Naive thymus-derived CD8-positive, alpha-beta T cell (primary cell): ENCODE results near the gene FMN2. TPM values are rescaled to one million over a fixed set of nuclear protein-coding genes. Genes with fewer than 3 reads are reported as not detected.

Experiments used
- ATAC-seq, 2 donors: fragments of 150-1000 bp; cut with Tn5 transposase in 1 of 2; sonication (Bioruptor Pico), chemical (Tn5 transposase) in 1 of 2; 1 replicate in 1 of 2; 2 replicates in 1 of 2; pipeline ENCODE4 v1.10.0; 2021; ENCODE audit warnings: mild to moderate bottlenecking in 2 of 2, moderate library complexity in 2 of 2
- POLR2A ChIA-PET: fragments of 350-600 bp; sonication (Branson Sonifier 250); formaldehyde crosslinking; loops from one replicate; lab custom pipeline; 2021; ENCODE audit warnings: antibody characterized with exemption; lab: Charles Lee
- DNase-seq, 10 donors: peaks; one replicate each; pipeline versions ENCODE4 v3.0.0 to v3.0.0-alpha.2; 2020 to 2022
- H3K27ac Mint-ChIP-seq, 10 donors: one replicate each; pipeline ENCODE4 v1.8.0; 2020 to 2022; ENCODE audit warnings: mild to moderate bottlenecking in 10 of 10, mixed read lengths in 10 of 10, moderate library complexity in 4 of 10, inconsistent platforms in 1 of 10
- H3K27me3 Mint-ChIP-seq, 5 donors: one replicate each; pipeline ENCODE4 v1.8.0; 2021 to 2022; ENCODE audit warnings: mixed read lengths in 5 of 5
- H3K36me3 Mint-ChIP-seq, 3 donors: one replicate each; pipeline ENCODE4 v1.8.0; 2020 to 2022; ENCODE audit warnings: mixed read lengths in 3 of 3, mild to moderate bottlenecking in 2 of 3, inconsistent platforms in 1 of 3
- H3K4me1 Mint-ChIP-seq, 4 donors: one replicate each; pipeline ENCODE4 v1.8.0; 2021 to 2022; ENCODE audit warnings: mixed read lengths in 4 of 4
- H3K4me3 Mint-ChIP-seq, 10 donors: one replicate each; pipeline ENCODE4 v1.8.0; 2020 to 2022; ENCODE audit warnings: mild to moderate bottlenecking in 10 of 10, mixed read lengths in 10 of 10, moderate library complexity in 6 of 10, inconsistent platforms in 1 of 10
- H3K9me3 Mint-ChIP-seq, 9 donors: one replicate each; pipeline ENCODE4 v1.8.0; 2020 to 2022; ENCODE audit warnings: mixed read lengths in 9 of 9, mild to moderate bottlenecking in 3 of 9, inconsistent platforms in 1 of 9, moderate library complexity in 1 of 9
- polyA plus RNA-seq, 3 donors: library from polyadenylated mRNA; unstranded; fragments of 300-500 nt; fragmentation: Illumina TruSeq; gene quantifications; one replicate each; pipeline ENCODE4 v1.2.3, GENCODE V29; 2021
- total RNA-seq, 8 experiments: library from RNA in 2 of 8; stranded (reverse) in 2 of 8; gene quantifications; one replicate each; pipeline ENCODE4 v1.2.3 and lab custom pipeline; 2021 to 2026

Gene FMN2
- total and polyA plus RNA-seq, 5 experiments from 2014 or later: not detected

DNA sequence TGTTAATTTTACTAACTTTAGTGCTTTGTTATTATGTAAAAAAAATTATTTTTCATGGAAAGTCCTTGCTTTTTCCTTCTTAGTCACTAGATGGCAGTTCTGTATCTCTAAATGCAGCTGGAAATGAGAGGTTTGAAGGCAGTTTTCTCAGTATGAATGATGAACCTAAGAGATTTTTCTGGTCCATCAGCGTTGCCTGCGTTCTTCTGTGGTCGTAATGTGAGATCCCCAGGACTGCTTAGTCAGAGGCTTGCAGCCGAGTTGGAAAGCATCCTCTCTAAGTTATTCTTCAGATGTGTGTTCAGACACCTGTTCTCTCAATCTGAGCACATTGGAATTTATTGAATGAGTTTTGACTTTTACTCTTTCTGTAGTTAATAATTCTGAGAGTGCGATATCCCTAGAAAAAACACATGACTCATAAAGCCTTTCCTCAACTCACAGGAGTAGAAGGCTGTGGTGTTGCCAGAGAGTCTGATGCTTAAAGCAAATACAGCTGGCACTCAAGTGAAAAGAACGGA lies 99.3 kb downstream of the FMN2 start:
- DNase-seq: no peak
- H3K27ac Mint-ChIP-seq: no peak overlapping the region
- no peaks in the 10 kb centered on the region for H3K36me3 Mint-ChIP-seq

GRCh38 chr1:240192851-240193250 lies 101.2 kb downstream of the FMN2 start:
- Mint-ChIP-seq H3K27ac (no peak overlapping the region), H3K36me3 (no peaks in the 10 kb centered on the region), H3K9me3 (no peaks in the 10 kb centered on the region), H3K4me3 (no peak overlapping the region), H3K27me3 (peaks cover 5 to 17% (median 9%) of the 10 kb centered on the region in 5 donors), H3K4me1 (peaks cover 0 to 6% (median 2%) of the 10 kb centered on the region in 4 donors)
- POLR2A ChIA-PET: no interaction called here
- no peak for ATAC-seq
- no peak for DNase-seq

More for the DNA sequence above, 99.3 kb downstream of the FMN2 start:
- ATAC-seq: no peak
- POLR2A ChIA-PET: no interaction called here
- Mint-ChIP-seq H3K4me3 (no peak overlapping the region), H3K4me1 (peaks cover 0 to 6% (median 2%) of the 10 kb centered on the region in 4 donors), H3K27me3 (peaks cover 14 to 26% (median 19%) of the 10 kb centered on the region in 5 donors), H3K9me3 (peaks cover 0 to 4% (median 0%) of the 10 kb centered on the region in 9 donors)

GRCh38 chr1:240193679-240194078 lies 102.0 kb downstream of the FMN2 start:
- Mint-ChIP-seq H3K27ac (no peak overlapping the region), H3K4me1 (peaks cover 0 to 6% (median 2%) of the 10 kb centered on the region in 4 donors), H3K4me3 (no peak overlapping the region), H3K27me3 (peaks cover 5 to 12% (median 10%) of the 10 kb centered on the region in 5 donors), H3K36me3 (no peaks in the 10 kb centered on the region), H3K9me3 (no peaks in the 10 kb centered on the region)
- DNase-seq (no peak), ATAC-seq (no peak)
- POLR2A ChIA-PET: no interaction called here

DNA sequence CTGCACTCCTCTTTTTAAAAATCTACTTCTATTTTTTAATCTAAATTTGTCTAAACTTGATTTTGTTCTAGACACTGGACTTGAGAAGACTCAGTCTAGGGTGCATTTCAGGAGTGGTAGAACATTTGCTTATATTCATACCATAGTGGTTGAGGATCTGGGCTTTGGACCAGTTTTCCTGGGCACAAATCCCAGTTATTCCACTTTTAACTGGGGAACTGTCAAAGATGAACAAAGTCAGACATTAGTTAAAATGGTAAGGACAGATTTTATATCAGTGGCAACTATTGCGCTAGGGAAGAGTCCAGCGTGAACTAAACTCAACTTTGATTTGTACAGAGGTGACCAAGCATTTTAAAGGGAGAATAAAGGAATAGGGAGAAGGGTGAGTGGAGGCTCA lies 102.4 kb downstream of the FMN2 start:
- ATAC-seq (no peak), DNase-seq (no peak)
- POLR2A ChIA-PET: no interaction called here
- no peaks in the 10 kb centered on the region for H3K36me3 Mint-ChIP-seq
- peaks cover 0 to 6% (median 2%) of the 10 kb centered on the region in 4 donors for H3K4me1 Mint-ChIP-seq
- H3K27me3 Mint-ChIP-seq: peaks cover 4 to 9% (median 8%) of the 10 kb centered on the region in 5 donors
- H3K9me3 Mint-ChIP-seq: no peaks in the 10 kb centered on the region
- no peak overlapping the region for H3K4me3 Mint-ChIP-seq
- no peak overlapping the region for H3K27ac Mint-ChIP-seq

- Mint-ChIP-seq H3K9me3 (peaks cover 0 to 10% (median under 1%) of the 10 kb centered on the region in 9 donors), H3K36me3 (no peaks in the 10 kb centered on the region), H3K4me3 (no peak overlapping the region), H3K27me3 (peaks cover 0 to 6% (median 0%) of the 10 kb centered on the region in 5 donors), H3K27ac (no peak overlapping the region), H3K4me1 (no peaks in the 10 kb centered on the region)
- ATAC-seq: no peak
- DNase-seq: no peak
- POLR2A ChIA-PET: no interaction called here
Observed at GRCh38 chr1:240198376-240198775, 106.7 kb downstream of the FMN2 start.

- Mint-ChIP-seq H3K9me3 (peaks cover 0 to 10% (median 2%) of the 10 kb centered on the region in 9 donors), H3K27me3 (peaks cover 0 to 6% (median 0%) of the 10 kb centered on the region in 5 donors), H3K27ac (no peak overlapping the region), H3K4me3 (no peak overlapping the region), H3K4me1 (no peaks in the 10 kb centered on the region), H3K36me3 (no peaks in the 10 kb centered on the region)
- POLR2A ChIA-PET: no interaction called here
- no peak for ATAC-seq
- DNase-seq: no peak
Observed at GRCh38 chr1:240199758-240200645, 108.3 kb downstream of the FMN2 start.

- ATAC-seq (no peak), DNase-seq (no peak)
- Mint-ChIP-seq H3K36me3 (no peaks in the 10 kb centered on the region), H3K9me3 (peaks cover 0 to 10% (median 2%) of the 10 kb centered on the region in 9 donors), H3K27me3 (peaks cover 0 to 6% (median 0%) of the 10 kb centered on the region in 5 donors), H3K27ac (no peak overlapping the region), H3K4me3 (no peak overlapping the region), H3K4me1 (no peaks in the 10 kb centered on the region)
- POLR2A ChIA-PET: no interaction called here
Observed at GRCh38 chr1:240201931-240202330, 110.2 kb downstream of the FMN2 start.

- H3K27ac Mint-ChIP-seq: no peak overlapping the region
- H3K36me3 Mint-ChIP-seq: no peaks in the 10 kb centered on the region
- POLR2A ChIA-PET: no interaction called here
- no peak for ATAC-seq
- H3K9me3 Mint-ChIP-seq: peaks cover 0 to 4% (median 0%) of the 10 kb centered on the region in 9 donors
- no peak overlapping the region for H3K4me3 Mint-ChIP-seq
- no peaks in the 10 kb centered on the region for H3K4me1 Mint-ChIP-seq
- peak in 1 of 10 donors; percentile 59 for DNase-seq
- H3K27me3 Mint-ChIP-seq: peaks cover 0 to 4% (median 0%) of the 10 kb centered on the region in 5 donors
Observed at GRCh38 chr1:240207073-240207709, 115.5 kb downstream of the FMN2 start.

GRCh38 chr1:240210026-240210425 lies 118.3 kb downstream of the FMN2 start:
- H3K27me3 Mint-ChIP-seq: peaks cover 0 to 2% (median 0%) of the 10 kb centered on the region in 5 donors
- ATAC-seq: no peak
- H3K27ac Mint-ChIP-seq: no peak overlapping the region
- H3K36me3 Mint-ChIP-seq: no peaks in the 10 kb centered on the region
- POLR2A ChIA-PET: no interaction called here
- no peak overlapping the region for H3K4me3 Mint-ChIP-seq
- no peaks in the 10 kb centered on the region for H3K4me1 Mint-ChIP-seq
- DNase-seq: no peak
- no peaks in the 10 kb centered on the region for H3K9me3 Mint-ChIP-seq

DNA sequence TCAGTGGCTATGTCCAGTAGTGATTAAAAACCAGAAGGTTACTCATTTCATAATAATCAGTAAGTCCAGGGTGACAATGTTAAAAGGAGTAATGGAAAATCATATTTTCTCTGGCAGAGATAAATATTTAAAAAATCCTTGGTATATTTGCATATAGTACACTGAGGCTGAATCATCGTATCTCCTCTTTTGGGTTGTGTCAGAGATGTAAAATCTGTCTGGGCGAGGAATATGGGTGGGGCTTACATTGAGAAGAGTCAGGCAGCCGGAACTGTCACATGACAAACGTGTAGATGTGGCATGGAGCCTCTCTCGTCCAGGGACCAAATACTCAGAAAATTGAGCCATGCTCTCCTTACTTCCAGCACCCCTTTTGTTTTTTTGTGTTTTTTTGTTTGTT lies 120.9 kb downstream of the FMN2 start:
- no peak overlapping the region for H3K27ac Mint-ChIP-seq
- ATAC-seq (no peak), DNase-seq (no peak)
- no peaks in the 10 kb centered on the region for H3K36me3 Mint-ChIP-seq
- no peaks in the 10 kb centered on the region for H3K4me1 Mint-ChIP-seq
- peaks cover 0 to 2% (median 0%) of the 10 kb centered on the region in 5 donors for H3K27me3 Mint-ChIP-seq
- POLR2A ChIA-PET: no interaction called here
- no peaks in the 10 kb centered on the region for H3K9me3 Mint-ChIP-seq
- no peak overlapping the region for H3K4me3 Mint-ChIP-seq

- Mint-ChIP-seq H3K4me1 (no peaks in the 10 kb centered on the region), H3K27me3 (no peaks in the 10 kb centered on the region), H3K4me3 (no peak overlapping the region), H3K27ac (no peak overlapping the region), H3K36me3 (peaks cover 0 to 4% (median 0%) of the 10 kb centered on the region in 3 donors), H3K9me3 (peaks cover 0 to 15% (median 3%) of the 10 kb centered on the region in 9 donors)
- POLR2A ChIA-PET: no interaction called here
- no peak for DNase-seq
- ATAC-seq: no peak
Observed at GRCh38 chr1:240217403-240217802, 125.7 kb downstream of the FMN2 start.

DNA sequence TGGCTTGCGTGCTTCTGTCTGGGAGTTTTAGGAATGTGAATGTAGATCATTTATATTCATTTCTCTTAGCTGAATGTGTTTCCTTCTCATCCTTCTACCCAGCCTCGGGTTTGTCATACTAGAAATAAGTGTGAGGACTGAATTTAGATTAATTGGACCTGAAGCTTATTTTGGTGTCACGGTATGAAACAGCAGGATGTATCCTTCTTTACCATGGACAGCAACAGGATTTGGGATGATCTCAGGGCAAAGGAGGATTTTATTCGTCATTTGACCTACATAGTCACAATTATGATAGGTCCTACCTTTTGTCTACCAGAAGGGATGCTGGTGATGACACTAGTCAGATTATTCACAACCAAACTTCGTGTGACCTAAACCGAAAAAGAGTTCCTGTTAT lies 127.4 kb downstream of the FMN2 start:
- Mint-ChIP-seq H3K27me3 (peaks cover 0 to 3% (median 0%) of the 10 kb centered on the region in 5 donors), H3K36me3 (peaks cover 0 to 12% (median 0%) of the 10 kb centered on the region in 3 donors), H3K4me3 (no peak overlapping the region), H3K27ac (no peak overlapping the region), H3K4me1 (no peaks in the 10 kb centered on the region), H3K9me3 (peaks cover under 1 to 32% (median 12%) of the 10 kb centered on the region in 9 donors)
- ATAC-seq (no peak), DNase-seq (no peak)
- POLR2A ChIA-PET: no interaction called here

- H3K9me3 Mint-ChIP-seq: peaks cover 8 to 59% (median 32%) of the 10 kb centered on the region in 9 donors
- peaks cover 0 to 3% (median 0%) of the 10 kb centered on the region in 5 donors for H3K27me3 Mint-ChIP-seq
- H3K27ac Mint-ChIP-seq: no peak overlapping the region
- H3K4me1 Mint-ChIP-seq: no peaks in the 10 kb centered on the region
- DNase-seq (no peak), ATAC-seq (no peak)
- POLR2A ChIA-PET: no interaction called here
- peaks cover 0 to 33% (median 0%) of the 10 kb centered on the region in 3 donors for H3K36me3 Mint-ChIP-seq
- H3K4me3 Mint-ChIP-seq: no peak overlapping the region
Observed at GRCh38 chr1:240226102-240226501, 134.4 kb downstream of the FMN2 start.
